Measurements from ENCODE around the gene DDX10.
A peak's percentile ranks its signal among the peaks of the same experiment; 100 is the strongest.
"Not testable (repeated sequence)": the region's sequence is repeated elsewhere in the genome, so short reads cannot be mapped to it uniquely, and the experiment has no call there.

The DDX10 gene

DNA sequence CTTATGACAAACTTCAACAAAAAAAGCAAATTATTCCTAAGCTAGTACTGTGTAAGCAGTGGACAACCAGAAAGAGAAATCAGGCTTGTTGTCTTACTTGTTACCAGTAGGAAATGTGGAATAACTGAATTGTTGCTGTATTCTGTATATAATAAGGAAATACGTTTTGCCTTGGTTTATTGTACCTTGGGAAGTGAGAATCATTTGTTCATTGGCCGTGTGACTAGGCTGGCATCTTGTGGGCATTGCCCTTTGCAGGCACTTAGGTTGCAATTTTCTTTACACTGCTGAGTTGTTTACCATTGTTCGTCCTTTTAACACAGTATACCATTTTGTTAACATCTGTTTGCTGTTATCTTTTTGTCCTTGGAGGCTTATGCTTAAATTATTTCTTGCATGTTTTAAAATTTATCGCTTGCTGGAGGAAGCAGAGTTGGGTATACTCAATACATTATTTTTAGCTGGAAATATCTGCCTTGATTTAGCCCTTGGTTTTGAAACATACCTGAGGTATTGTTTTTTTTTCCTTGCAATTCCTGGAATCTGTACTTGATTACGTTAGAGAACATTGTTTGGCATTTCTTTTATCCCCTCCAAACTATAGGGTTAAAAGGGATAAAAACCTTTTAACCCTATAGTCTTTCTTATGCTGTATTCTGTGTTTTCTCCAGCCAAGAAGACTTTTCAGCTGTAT, 109.3 kb downstream of the DDX10 start:
- DNase-seq (ENCODE audit: low read depth) = peak; percentile 1

GRCh38 chr11:108775324-108775723, 110.5 kb downstream of the DDX10 start:
- DNase-seq (ENCODE audit: low read depth) = no peak

DNA sequence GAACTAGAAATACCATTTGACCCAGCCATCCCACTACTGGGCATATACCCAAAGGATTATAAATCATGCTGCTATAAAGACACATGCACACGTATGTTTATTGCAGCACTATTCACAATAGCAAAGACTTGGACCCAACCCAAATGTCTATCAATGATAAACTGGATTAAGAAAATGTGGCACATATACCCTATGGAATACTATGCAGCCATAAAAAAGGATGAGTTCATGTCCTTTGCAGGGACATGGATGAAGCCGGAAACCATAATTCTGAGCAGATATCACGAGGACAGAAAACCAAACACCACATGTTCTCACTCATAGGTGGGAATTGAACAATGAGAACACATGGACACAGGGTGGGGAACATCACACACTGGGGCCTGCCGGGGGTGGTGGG, 114.3 kb downstream of the DDX10 start:
- DNase-seq (ENCODE audit: low read depth) = not testable (repeated sequence)

DNA sequence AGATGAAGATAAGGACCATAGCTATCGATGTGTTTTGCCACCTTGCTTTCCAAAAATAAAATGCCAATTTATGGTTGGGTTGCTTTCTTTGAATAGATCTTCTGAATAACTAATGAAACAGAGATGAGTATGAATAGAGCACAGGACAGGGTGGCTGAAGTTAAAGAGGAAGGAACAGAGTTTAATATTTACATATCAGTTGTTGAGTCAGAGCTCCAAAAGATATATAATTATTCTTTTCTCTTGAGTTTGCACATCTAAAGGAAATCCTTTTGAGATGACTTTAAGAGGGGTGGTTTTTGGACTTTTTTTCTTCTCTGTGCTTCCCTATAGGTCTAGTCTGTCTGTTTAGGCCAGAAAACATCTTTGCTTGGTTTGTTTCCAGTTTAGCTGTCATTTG, 115.2 kb downstream of the DDX10 start:
- DNase-seq (ENCODE audit: low read depth) = no peak

GRCh38 chr11:108781946-108782345, 117.1 kb downstream of the DDX10 start:
- no peak for DNase-seq (ENCODE audit: low read depth)

GRCh38 chr11:108786281-108786990, 121.6 kb downstream of the DDX10 start:
- DNase-seq (ENCODE audit: low read depth) = no peak

DNA sequence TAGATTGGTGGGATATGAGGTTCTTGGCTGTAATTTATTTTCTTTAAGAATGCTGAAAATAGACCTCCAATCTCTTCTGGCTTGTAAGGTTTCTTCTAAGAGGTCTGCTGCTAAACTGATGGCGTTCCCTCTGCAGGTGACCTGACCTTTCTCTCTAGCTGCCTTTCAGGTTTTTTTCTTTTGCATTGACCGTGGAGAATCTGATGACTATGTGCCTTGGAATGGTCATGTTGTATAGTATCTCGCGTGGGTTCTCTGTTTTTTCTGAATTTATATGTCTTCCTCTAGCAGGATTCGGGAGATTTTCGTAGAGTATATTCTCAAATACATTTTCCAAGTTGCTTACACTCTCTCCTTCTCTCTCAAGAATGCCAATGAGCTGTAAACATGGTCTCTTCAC, 122.2 kb downstream of the DDX10 start:
- DNase-seq (ENCODE audit: low read depth) = no peak

- peak; percentile 33 for DNase-seq (ENCODE audit: low read depth)
Observed at GRCh38 chr11:108788565-108789199, 123.8 kb downstream of the DDX10 start.

- no peak for DNase-seq (ENCODE audit: low read depth)
Observed at GRCh38 chr11:108790501-108791299, 125.8 kb downstream of the DDX10 start.

DNA sequence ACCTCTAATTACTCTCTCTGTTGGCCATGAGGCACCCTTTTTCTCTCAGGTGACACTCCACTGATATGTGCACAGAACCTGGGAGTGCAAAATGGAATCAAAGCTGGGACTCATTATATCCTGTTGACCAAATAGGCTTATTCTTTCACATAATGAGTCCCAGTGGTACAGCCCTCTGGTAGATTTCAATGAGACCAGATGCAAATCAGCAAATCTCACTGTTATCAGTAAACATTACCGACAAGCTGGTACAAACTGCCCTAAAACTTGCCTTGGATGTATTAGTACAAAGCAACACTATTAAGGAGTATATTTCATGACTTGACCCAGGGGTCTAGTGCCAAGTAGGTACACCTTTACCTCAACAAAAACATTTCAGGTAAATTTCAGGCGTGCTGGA, 128.3 kb downstream of the DDX10 start:
- DNase-seq (ENCODE audit: low read depth) = no peak

DNA sequence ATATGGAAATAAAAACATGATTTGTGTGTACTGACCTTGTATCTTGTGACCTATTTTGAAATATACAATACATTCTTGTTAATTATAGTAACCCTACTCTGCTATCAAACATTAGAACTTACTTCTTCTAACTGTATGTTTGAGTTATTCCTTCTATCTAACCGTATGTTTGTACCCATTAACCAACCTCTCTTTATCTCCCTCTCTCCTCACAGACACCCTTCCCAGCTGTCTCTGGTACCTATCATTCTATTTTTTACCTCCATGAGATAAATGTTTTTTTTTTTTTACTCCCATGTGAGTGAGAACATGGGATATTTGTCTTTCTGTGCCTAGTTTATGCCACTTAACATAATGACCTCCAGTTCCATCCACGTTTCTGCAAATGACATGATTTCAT, 128.7 kb downstream of the DDX10 start:
- DNase-seq (ENCODE audit: low read depth) = no peak

- DNase-seq (ENCODE audit: low read depth) = no peak
Observed at GRCh38 chr11:108796551-108796950, 131.7 kb downstream of the DDX10 start.

DNA sequence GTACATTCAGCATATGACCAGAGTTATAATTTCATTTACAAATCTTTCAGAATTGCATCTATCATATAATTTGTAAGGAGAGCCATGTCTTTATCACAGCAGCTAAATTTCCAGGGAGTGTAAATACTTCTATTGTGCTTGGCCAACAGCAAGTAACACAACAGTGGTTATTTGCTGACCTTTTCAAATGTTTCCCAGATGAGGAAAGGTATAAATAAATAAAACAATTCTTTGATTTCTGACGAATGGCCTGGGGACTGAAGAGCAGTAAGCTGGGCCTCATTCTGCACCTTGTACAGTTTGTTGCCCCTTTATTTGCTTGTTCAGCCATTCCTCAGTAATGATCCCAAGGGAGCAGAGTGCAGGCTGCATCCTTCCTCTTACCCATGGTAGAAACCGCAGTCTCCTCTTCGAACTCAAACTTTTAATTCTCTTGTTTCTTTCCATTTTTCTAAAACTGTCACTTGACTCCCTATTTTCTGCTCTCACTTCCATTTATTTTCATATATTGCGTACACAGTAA, 132.8 kb downstream of the DDX10 start:
- no peak for DNase-seq (ENCODE audit: low read depth)

- no peak for DNase-seq (ENCODE audit: low read depth)
Observed at GRCh38 chr11:108802492-108802891, 137.6 kb downstream of the DDX10 start.

GRCh38 chr11:108803776-108804175, 138.9 kb downstream of the DDX10 start:
- peak; percentile 28 for DNase-seq (ENCODE audit: low read depth)

- DNase-seq (ENCODE audit: low read depth) = peak; percentile 15
Observed at GRCh38 chr11:108804511-108804910, 139.6 kb downstream of the DDX10 start.

- DNase-seq (ENCODE audit: low read depth) = peak; percentile 18
Observed at GRCh38 chr11:108805030-108805429, 140.2 kb downstream of the DDX10 start.

DNA sequence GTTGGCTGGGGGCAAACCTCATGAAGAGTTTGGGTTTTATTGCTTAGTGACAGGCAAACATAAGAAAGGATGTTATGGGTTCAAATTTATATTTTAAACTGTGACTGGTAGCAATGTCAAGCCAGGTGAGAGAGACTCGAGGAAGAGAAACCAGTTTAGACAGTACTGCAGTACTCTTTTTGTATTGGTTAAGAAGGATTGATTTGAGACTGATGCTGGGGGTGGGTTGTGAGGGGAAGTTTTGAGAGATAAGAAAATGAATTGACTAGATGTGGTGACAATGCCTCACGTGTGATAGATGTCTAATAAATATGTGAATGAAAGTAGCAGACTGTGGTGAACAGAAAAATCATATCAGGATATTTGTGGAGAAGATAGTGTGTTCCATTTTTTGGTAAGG, 142.4 kb downstream of the DDX10 start:
- no peak for DNase-seq (ENCODE audit: low read depth)

GRCh38 chr11:108813086-108813485, 148.2 kb downstream of the DDX10 start:
- DNase-seq (ENCODE audit: low read depth) = no peak

- DNase-seq (ENCODE audit: low read depth) = no peak
Observed at GRCh38 chr11:108817976-108818375, 153.1 kb downstream of the DDX10 start.

GRCh38 chr11:108818971-108819370, 154.1 kb downstream of the DDX10 start:
- DNase-seq (ENCODE audit: low read depth) = no peak

- no peak for DNase-seq (ENCODE audit: low read depth)
Observed at GRCh38 chr11:108819957-108820356, 155.1 kb downstream of the DDX10 start.

Data from fibroblast of gingiva (primary cell).